AG04450 (cell line): ENCODE data around the gene CAVIN2. TPM values are rescaled to one million over a fixed set of nuclear protein-coding genes. Genes with fewer than 3 reads are reported as not detected.

ENCODE experiments used
- CTCF ChIA-PET: fragments of 300-600, 350-600 bp; formaldehyde crosslinking; extraction: SDS; loops from one replicate; lab custom pipeline; 2022; ENCODE audit warnings: antibody characterized with exemption, inconsistent platforms; lab: Charles Lee
- POLR2A ChIA-PET: fragments of 350-600 bp; formaldehyde crosslinking; extraction: SDS; loops from one replicate; lab custom pipeline; 2021; ENCODE audit warnings: antibody characterized with exemption, inconsistent platforms; lab: Yijun Ruan, JAX
- DNase-seq: peaks from one replicate; pipeline ENCODE4 v3.0.0-alpha.2; 2011; ENCODE audit warnings: low read depth, low spot score
- H3K27ac ChIP-seq: one replicate; pipeline ENCODE4 v1.5.1; 2012; ENCODE audit warnings: low read depth, low read length, control low read depth
- H3K27me3 ChIP-seq: one replicate; pipeline ENCODE4 v1.6.0; 2012; ENCODE audit warnings: low read length; ENCODE audit not compliant: control insufficient read depth, insufficient read depth
- H3K4me3 ChIP-seq: 2 replicates; pipeline ENCODE4 v1.5.1; 2011; ENCODE audit warnings: mild to moderate bottlenecking, low read depth, low read length, control low read depth
- H3K9me3 ChIP-seq: 2 replicates; pipeline ENCODE4 v1.5.1; 2012; ENCODE audit warnings: low read length; ENCODE audit not compliant: control insufficient read depth, insufficient read depth
- polyA plus RNA-seq: library from polyadenylated mRNA; depleted of rRNA; stranded (reverse); fragments of >200 nt; gene quantifications from 2 replicates; pipeline ENCODE4 v1.2.3, GENCODE V29; 2011
- TF ChIP-seq, protein P1 (sequence below): IDR thresholded peaks from 2 replicates; pipeline ENCODE4 v1.5.1; 2011; ENCODE audit warnings: low read depth, low read length, control low read depth, inconsistent platforms

The CAVIN2 gene
- polyA plus RNA-seq, 1 experiment, result 26.1 TPM

GRCh38 chr2:191835539-191836350 is 11.1 kb downstream of the CAVIN2 start:
- Histone ChIP-seq H3K27me3 (no peaks in the 10 kb centered on the region), H3K9me3 (peaks cover 4% of the 10 kb centered on the region), H3K27ac (no peak overlapping the region), H3K4me3 (no peak overlapping the region)
- ChIA-PET POLR2A (interaction anchor here (0.7 kb wide), 1 partner anchor 181 kb away, joined by 3 read pairs; no protein-coding TSS in a partner anchor), CTCF (interaction anchor here (1.0 to 3.7 kb wide), 6 partner anchors 9 to 451 kb away, joined by 3 to 20 read pairs (median 4); no protein-coding TSS in a partner anchor)
- TF ChIP-seq, protein P1, sequence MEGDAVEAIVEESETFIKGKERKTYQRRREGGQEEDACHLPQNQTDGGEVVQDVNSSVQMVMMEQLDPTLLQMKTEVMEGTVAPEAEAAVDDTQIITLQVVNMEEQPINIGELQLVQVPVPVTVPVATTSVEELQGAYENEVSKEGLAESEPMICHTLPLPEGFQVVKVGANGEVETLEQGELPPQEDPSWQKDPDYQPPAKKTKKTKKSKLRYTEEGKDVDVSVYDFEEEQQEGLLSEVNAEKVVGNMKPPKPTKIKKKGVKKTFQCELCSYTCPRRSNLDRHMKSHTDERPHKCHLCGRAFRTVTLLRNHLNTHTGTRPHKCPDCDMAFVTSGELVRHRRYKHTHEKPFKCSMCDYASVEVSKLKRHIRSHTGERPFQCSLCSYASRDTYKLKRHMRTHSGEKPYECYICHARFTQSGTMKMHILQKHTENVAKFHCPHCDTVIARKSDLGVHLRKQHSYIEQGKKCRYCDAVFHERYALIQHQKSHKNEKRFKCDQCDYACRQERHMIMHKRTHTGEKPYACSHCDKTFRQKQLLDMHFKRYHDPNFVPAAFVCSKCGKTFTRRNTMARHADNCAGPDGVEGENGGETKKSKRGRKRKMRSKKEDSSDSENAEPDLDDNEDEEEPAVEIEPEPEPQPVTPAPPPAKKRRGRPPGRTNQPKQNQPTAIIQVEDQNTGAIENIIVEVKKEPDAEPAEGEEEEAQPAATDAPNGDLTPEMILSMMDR, result no peak
- no peak for DNase-seq

DNA sequence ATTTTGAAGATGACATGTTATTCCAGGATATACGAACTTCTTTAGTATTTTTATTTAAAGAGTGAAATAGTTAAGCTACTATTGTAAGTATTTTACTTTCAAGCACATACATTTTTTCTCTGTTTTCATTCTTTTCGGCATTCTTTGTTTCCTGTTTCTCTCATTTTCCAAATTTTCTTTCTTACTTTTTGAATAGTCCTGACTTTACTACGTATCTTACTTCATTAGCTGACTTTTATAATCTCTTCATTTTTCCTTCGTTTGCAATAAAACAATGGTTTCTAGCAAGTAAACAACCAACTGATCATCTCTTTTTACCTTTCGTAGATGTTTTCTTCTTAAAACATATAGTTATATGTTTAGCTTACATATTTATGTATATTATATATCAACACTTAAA is 11.8 kb downstream of the CAVIN2 start:
- TF ChIP-seq, protein P1, result no peak
- no peak for DNase-seq
- no peak overlapping the region for H3K4me3 ChIP-seq
- no peaks in the 10 kb centered on the region for H3K27me3 ChIP-seq
- peaks cover 4% of the 10 kb centered on the region for H3K9me3 ChIP-seq
- H3K27ac ChIP-seq, result no peak overlapping the region
- POLR2A ChIA-PET, result interaction anchor here (0.7 kb wide), 1 partner anchor 182 kb away, joined by 3 read pairs; no protein-coding TSS in a partner anchor
- CTCF ChIA-PET, result interaction anchor here (1.0 to 3.7 kb wide), 6 partner anchors 10 to 451 kb away, joined by 3 to 20 read pairs (median 4); no protein-coding TSS in a partner anchor

GRCh38 chr2:191833356-191833755 is 13.5 kb downstream of the CAVIN2 start:
- TF ChIP-seq, protein P1, result no peak
- Histone ChIP-seq H3K27me3 (no peaks in the 10 kb centered on the region), H3K27ac (no peak overlapping the region), H3K4me3 (no peak overlapping the region), H3K9me3 (peaks cover 4% of the 10 kb centered on the region)
- ChIA-PET POLR2A (no interaction called here), CTCF (interaction anchor here (1.3 to 3.7 kb wide), 2 partner anchors 21 to 329 kb away, joined by 4 to 20 read pairs; no protein-coding TSS in a partner anchor)
- DNase-seq, result no peak

DNA sequence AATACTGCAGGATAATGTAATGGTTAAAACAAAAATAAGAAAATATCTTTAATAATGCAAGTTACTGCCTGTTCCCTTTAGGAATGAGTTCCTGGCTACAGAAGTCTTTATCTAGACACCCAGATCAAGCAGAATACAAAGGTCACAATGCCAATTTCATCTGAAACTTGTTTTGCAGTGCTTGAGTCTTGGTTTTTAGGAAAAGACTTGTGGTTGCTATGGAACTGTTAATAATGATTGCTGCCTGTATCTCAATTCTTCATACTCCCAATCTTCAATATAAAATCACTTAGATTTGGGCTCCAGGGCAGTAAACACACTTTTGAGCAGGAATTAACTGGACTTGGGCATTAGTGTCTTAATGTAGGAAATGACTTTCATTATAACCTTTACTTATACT is 14.2 kb downstream of the CAVIN2 start:
- TF ChIP-seq, protein P1, result no peak
- Histone ChIP-seq H3K4me3 (no peak overlapping the region), H3K27ac (no peak overlapping the region), H3K9me3 (peaks cover 4% of the 10 kb centered on the region), H3K27me3 (no peaks in the 10 kb centered on the region)
- ChIA-PET POLR2A (no interaction called here), CTCF (interaction anchor here (1.3 to 3.7 kb wide), 2 partner anchors 21 to 330 kb away, joined by 4 to 20 read pairs (median 16); no protein-coding TSS in a partner anchor)
- no peak for DNase-seq
